K562 (cell line): Measurements from ENCODE around the gene COMMD8. TPM values are rescaled to one million over a fixed set of nuclear protein-coding genes. Genes with fewer than 3 reads are reported as not detected.

ENCODE experiments used
- ATAC-seq: fragments of 200-7000 bp; cut with Tn5 transposase; 3 replicates; pipeline ENCODE4 v1.9.1; 2020; ENCODE audit warnings: moderate library complexity
- BruUV-seq: library from RNA; stranded (reverse); fragments of 400-500 nt; replicated peaks from 2 replicates; lab custom pipeline; 2021; lab: Mats Ljungman, UMichigan
- CTCF ChIA-PET: fragments of 300-600 bp; formaldehyde crosslinking; extraction: SDS; loops from one replicate; lab custom pipeline; 2021; ENCODE audit warnings: low intra/inter-chr PET ratio; lab: Yijun Ruan, JAX
- POLR2A ChIA-PET: fragments of 300-600, 350-650 bp; sonication (Branson Sonifier 250); formaldehyde crosslinking; extraction: SDS; loops from one replicate; lab custom pipeline; 2021; ENCODE audit warnings: antibody characterized with exemption, inconsistent platforms; lab: Yijun Ruan, JAX
- DNase-seq, 4 experiments: peaks; one replicate each; pipeline versions ENCODE4 v3.0.0 to v3.0.0-alpha.2; 2011 to 2018; ENCODE audit warnings: low spot score in 3 of 4, mixed read lengths in 3 of 4; ENCODE audit errors: extremely low read depth in 1 of 4
- FAIRE-seq: peaks from 2 replicates; lab custom pipeline; 2011; peaks lifted over from hg19 to GRCh38; lab: Jason Lieb, UNC
- H2AFZ ChIP-seq: 2 replicates; pipeline ENCODE4 v1.6.0; 2011; ENCODE audit warnings: low read depth, low read length, control low read depth, inconsistent platforms
- H3K27ac ChIP-seq: fragments of 200-600 bp; 3 replicates; pipeline ENCODE4 v1.8.0; 2011; ENCODE audit warnings: low read depth, mild to moderate bottlenecking, control low read depth, inconsistent platforms, low read length, moderate library complexity, mixed read lengths; ENCODE audit errors: extremely low read depth
- H3K27me3 ChIP-seq, 2 experiments: fragments of 300-600 bp in 1 of 2; 2 replicates in 1 of 2; 3 replicates in 1 of 2; pipeline versions ENCODE4 v1.6.0 to v1.8.0; 2011; ENCODE audit warnings: inconsistent platforms in 2 of 2, low read length in 2 of 2, mild to moderate bottlenecking in 1 of 2, mixed read lengths in 1 of 2, moderate library complexity in 1 of 2; ENCODE audit not compliant: control insufficient read depth in 2 of 2, insufficient read depth in 2 of 2
- H3K36me3 ChIP-seq: fragments of 300-600 bp; 3 replicates; pipeline ENCODE4 v1.8.0; 2011; ENCODE audit warnings: mild to moderate bottlenecking, low read length, inconsistent platforms; ENCODE audit not compliant: control insufficient read depth, insufficient read depth
- H3K4me1 ChIP-seq, 2 experiments: fragments of 200-600 bp in 1 of 2; replicated peaks in 1 of 2; 2 replicates in 1 of 2; 3 replicates in 1 of 2; pipeline versions ENCODE4 v1.5.1 to v1.8.0; 2011; ENCODE audit warnings: inconsistent platforms in 2 of 2, low read length in 2 of 2, mild to moderate bottlenecking in 1 of 2, mixed read lengths in 1 of 2, moderate library complexity in 1 of 2; ENCODE audit not compliant: control insufficient read depth in 2 of 2, insufficient read depth in 2 of 2
- H3K4me2 ChIP-seq: 2 replicates; pipeline ENCODE4 v1.6.1; 2011; ENCODE audit warnings: low read length, control low read depth, inconsistent platforms, mixed read lengths; ENCODE audit not compliant: insufficient read depth
- H3K4me3 ChIP-seq: fragments of 200-600 bp; sonication (generic), shearing (Covaris generic); 2 replicates; pipeline ENCODE4 v1.5.1; 2016; ENCODE audit warnings: control low read depth, inconsistent platforms
- H3K79me2 ChIP-seq: fragments of 200-600 bp; 3 replicates; pipeline ENCODE4 v1.8.0; 2011; ENCODE audit warnings: low read length, inconsistent platforms; ENCODE audit not compliant: control insufficient read depth, insufficient read depth
- H3K9ac ChIP-seq, 2 experiments: 2 replicates each; pipeline versions ENCODE4 v1.6.0 to v1.6.1; 2011; ENCODE audit warnings: low read depth in 2 of 2, low read length in 2 of 2, control low read depth in 1 of 2, inconsistent platforms in 1 of 2, mild to moderate bottlenecking in 1 of 2, mixed read lengths in 1 of 2; ENCODE audit not compliant: insufficient read depth in 1 of 2
- H3K9me1 ChIP-seq: one replicate; pipeline ENCODE4 v1.6.0; 2011; ENCODE audit warnings: inconsistent platforms, mild to moderate bottlenecking, low read length, moderate library complexity; ENCODE audit not compliant: control insufficient read depth, insufficient read depth
- H3K9me3 ChIP-seq: replicated peaks from 2 replicates; pipeline ENCODE4 v1.5.1; 2011; ENCODE audit warnings: low read depth, low read length, inconsistent platforms; ENCODE audit not compliant: control insufficient read depth, insufficient read depth
- H4K20me1 ChIP-seq: replicated peaks from 2 replicates; pipeline ENCODE4 v1.6.1; 2011; ENCODE audit warnings: low read length, inconsistent platforms, mixed read lengths; ENCODE audit not compliant: control insufficient read depth, insufficient read depth
- CBX2 ChIP-seq: fragments of 200-600 bp; sonication (generic); IDR thresholded peaks from one replicate; pipeline ENCODE4 v1.6.1; 2012; ENCODE audit warnings: mild to moderate bottlenecking, low read length, inconsistent platforms; ENCODE audit not compliant: insufficient read depth, poor library complexity, severe bottlenecking
- DMBX1 ChIP-seq: fragments of 250-450 bp; sonication (Bioruptor Pico); IDR thresholded peaks from 2 replicates; pipeline ENCODE4 v1.8.0; 2022; ENCODE audit warnings: inconsistent platforms, mild to moderate bottlenecking, moderate library complexity, borderline replicate concordance
- MAFG ChIP-seq: fragments of 450-650 bp; conservative IDR thresholded peaks from 2 replicates; pipeline ENCODE4 v1.6.1; 2016; ENCODE audit warnings: missing genetic modification characterization, missing compliant biosample characterization
- NFATC3 ChIP-seq: fragments of 450-650 bp; IDR thresholded peaks from 2 replicates; pipeline ENCODE4 v1.6.1; 2017; ENCODE audit warnings: mild to moderate bottlenecking
- NFXL1 ChIP-seq: fragments of 450-650 bp; formaldehyde crosslinking; IDR thresholded peaks from 2 replicates; pipeline ENCODE4 v1.4.0; 2021; ENCODE audit warnings: mild to moderate bottlenecking
- SAP30 ChIP-seq: fragments of 200-600 bp; sonication (generic); IDR thresholded peaks from 2 replicates; pipeline ENCODE4 v1.6.1; 2012; ENCODE audit warnings: borderline replicate concordance, low read depth, mild to moderate bottlenecking, moderate library complexity, low read length, control low read depth, inconsistent platforms; ENCODE audit not compliant: insufficient read depth, poor library complexity, severe bottlenecking
- SMAD2 ChIP-seq: fragments of 150-350 bp; IDR thresholded peaks from 2 replicates; pipeline ENCODE4 v1.6.1; 2014; ENCODE audit warnings: low read depth, mild to moderate bottlenecking, low read length
- ZNF785 ChIP-seq: fragments of 250-450 bp; sonication (Bioruptor Pico); IDR thresholded peaks from 2 replicates; pipeline ENCODE4 v1.4.0; 2020; ENCODE audit warnings: mild to moderate bottlenecking
- WGBS: fragments of 100-300 bp; shearing (Covaris generic); methylation state at CpG from one replicate; pipeline ENCODE4 v1.1.6; 2016; ENCODE audit warnings: low coverage, mixed read lengths; ENCODE audit not compliant: insufficient coverage; ENCODE audit errors: missing lambda C conversion rate; 5-methylcytosine and 5-hydroxymethylcytosine counted together
- in situ Hi-C: fragments of 300-500 bp; cut with MboI; formaldehyde crosslinking; loops from 4 replicates; pipeline ENCODE4 v1.15.0; 2018; ENCODE audit warnings: inconsistent platforms, mixed read lengths
- intact Hi-C: fragments of 100-400 bp; cut with micrococcal nuclease; formaldehyde crosslinking; loops from 2 replicates; pipeline ENCODE4 v1.14.2; 2022
- polyA plus RNA-seq, 8 experiments: library from polyadenylated mRNA; depleted of rRNA in 4 of 8; stranded (reverse) in 5 of 8; unstranded in 3 of 8; fragments of >200 nt; fragmentation: Nextera tagmentation in 2 of 8; fragmentation: Illumina TruSeq in 1 of 8; extraction: Ambion mirVana in 2 of 8; extraction: Trizol in 1 of 8; gene quantifications; 2 replicates each; pipeline versions ENCODE4 v1.2.1 to v1.2.3, GENCODE V29; 2011 to 2014; ENCODE audit warnings: inconsistent platforms in 1 of 8, missing spikeins in 1 of 8
- total RNA-seq, 7 experiments: library from RNA; depleted of rRNA in 6 of 7; stranded (reverse); fragments of >200 nt in 6 of 7; fragmentation: Illumina TruSeq in 2 of 7; extraction: Trizol in 2 of 7; gene quantifications; 2 replicates each; pipeline versions ENCODE4 v1.2.1 to v1.2.3, GENCODE V29; 2011 to 2021; ENCODE audit warnings: low replicate concordance in 1 of 7

Gene COMMD8
- total and polyA plus RNA-seq, 9 of the 15 experiments (the other 6 are each of a cell fraction or from before 2014, with no cell fraction given) = 7.6 to 41.0 (median 13.1) TPM

GRCh38 chr4:47466056-47466785 is 2.7 kb upstream of the COMMD8 start:
- WGBS = 8% methylated on average over 2 of the region's 2 CpGs
- intact Hi-C loops = no loop called here
- POLR2A ChIA-PET = no interaction called here
- H3K4me1 ChIP-seq = peaks cover 2 to 5% of the 10 kb centered on the region in 2 experiments; a peak in 3 of 5 replicates
- no peak for ATAC-seq
- H3K27me3 ChIP-seq = no peaks in the 10 kb centered on the region
- H2AFZ ChIP-seq = no peak overlapping the region
- FAIRE-seq = no peak
- no peak for TF ChIP-seq CBX2
- TF ChIP-seq NFXL1 (CRISPR knock-in tag) = no peak
- no peak for TF ChIP-seq ZNF785 (CRISPR knock-in tag)
- no peak for TF ChIP-seq SMAD2
- no peak for TF ChIP-seq NFATC3
- no peak for TF ChIP-seq MAFG (tag)
- no peak for TF ChIP-seq SAP30
- TF ChIP-seq DMBX1 = no peak
- CTCF ChIA-PET = no interaction called here
- no peak overlapping the region for H3K4me3 ChIP-seq
- H3K79me2 ChIP-seq = no peaks in the 10 kb centered on the region
- no peak overlapping the region for H3K27ac ChIP-seq
- no peaks in the 10 kb centered on the region for H3K36me3 ChIP-seq
- DNase-seq = no peak
- H3K9me3 ChIP-seq = no peaks in the 10 kb centered on the region
- in situ Hi-C loops = no loop called here
- BruUV-seq = no TSS peak
- no peaks in the 10 kb centered on the region for H4K20me1 ChIP-seq
- H3K4me2 ChIP-seq = no peak overlapping the region
- no peak overlapping the region for H3K9ac ChIP-seq
- H3K9me1 ChIP-seq = no peaks in the 10 kb centered on the region
